Lower leg skin (tissue), 4 donors: ENCODE results near the gene FGF21. TPM values are rescaled to one million over a fixed set of nuclear protein-coding genes. Genes with fewer than 3 reads are reported as not detected.
A peak's percentile ranks its signal among the peaks of the same experiment; 100 is the strongest.

Experiments used
- DNase-seq, 2 donors: peaks; one replicate each; pipeline ENCODE4 v3.0.0-alpha.2; 2019; ENCODE audit warnings: low spot score in 2 of 2
- H3K4me3 ChIP-seq: fragments of 200-600 bp; sonication (generic); 2 replicates; pipeline ENCODE4 v1.5.1; 2017; ENCODE audit warnings: mild to moderate bottlenecking, low read depth; ENCODE audit not compliant: poor library complexity, severe bottlenecking
- CTCF ChIP-seq, 3 donors: fragments of 450-650 bp; IDR thresholded peaks; one replicate each; pipeline ENCODE4 v1.5.1; 2016; ENCODE audit warnings: antibody characterized with exemption in 3 of 3, mild to moderate bottlenecking in 3 of 3, moderate library complexity in 2 of 3
- POLR2A ChIP-seq, 2 donors: fragments of 450-650 bp; IDR thresholded peaks; one replicate each; pipeline ENCODE4 v1.6.1; 2016 to 2017; ENCODE audit warnings: antibody characterized with exemption in 2 of 2, mild to moderate bottlenecking in 1 of 2, moderate library complexity in 1 of 2
- WGBS, 2 donors: methylation state at CpG; one replicate each; pipeline ENCODE4 v1.1.5; 2018; 5-methylcytosine and 5-hydroxymethylcytosine counted together
- intact Hi-C: fragments of 100-400 bp; cut with DNase I; formaldehyde crosslinking; loops from one replicate; pipeline ENCODE4 v1.15.0; 2023; ENCODE audit warnings: low total_unique reads
- total RNA-seq, 4 donors: library from RNA; depleted of rRNA; stranded (reverse); fragments of >200 nt; gene quantifications; one replicate each; pipeline ENCODE4 v1.1.0, GENCODE V29; 2016

The FGF21 gene
- total RNA-seq, 4 donors from 2014 or later, result not detected

- no peak for DNase-seq
- 54 to 57% methylated on average over 20 of the region's 20 CpGs for WGBS, 2 donors
- no peak overlapping the region for H3K4me3 ChIP-seq
- intact Hi-C loops, result no loop called here
- no peak for TF ChIP-seq POLR2A (IDR thresholded peaks at IDR 0.05)
- TF ChIP-seq CTCF (IDR thresholded peaks at IDR 0.05), result no peak
Observed at GRCh38 chr19:48770734-48771472, 15.6 kb downstream of the FGF21 start.

- no peak overlapping the region for H3K4me3 ChIP-seq
- DNase-seq, result peak in 1 of 2 donors; percentile 64
- intact Hi-C loops, result no loop called here
- WGBS, 2 donors, result 56 to 58% methylated on average over 13 of the region's 13 CpGs
- no peak for TF ChIP-seq POLR2A (IDR thresholded peaks at IDR 0.05)
- no peak for TF ChIP-seq CTCF (IDR thresholded peaks at IDR 0.05)
Observed at GRCh38 chr19:48772503-48772953, 17.2 kb downstream of the FGF21 start.

- intact Hi-C loops, result no loop called here
- no peak for TF ChIP-seq CTCF (IDR thresholded peaks at IDR 0.05)
- H3K4me3 ChIP-seq, result no peak overlapping the region
- 95% methylated on average over 5 of the region's 5 CpGs for WGBS, 2 donors
- DNase-seq, result no peak
Observed at GRCh38 chr19:48777139-48777538, 21.8 kb downstream of the FGF21 start.

GRCh38 chr19:48777720-48778119 is 22.4 kb downstream of the FGF21 start:
- TF ChIP-seq POLR2A (IDR thresholded peaks at IDR 0.05) (no peak), CTCF (IDR thresholded peaks at IDR 0.05) (no peak)
- intact Hi-C loops, result no loop called here
- 90 to 94% methylated on average over 12 of the region's 12 CpGs for WGBS, 2 donors
- H3K4me3 ChIP-seq, result no peak overlapping the region
- DNase-seq, result no peak

GRCh38 chr19:48779636-48780035 is 24.3 kb downstream of the FGF21 start:
- TF ChIP-seq CTCF (IDR thresholded peaks at IDR 0.05) (no peak), POLR2A (IDR thresholded peaks at IDR 0.05) (no peak)
- DNase-seq, result no peak
- no peak overlapping the region for H3K4me3 ChIP-seq
- intact Hi-C loops, result loop anchor here (10.0 kb wide), 1 partner anchor 135 kb away; the partner anchor contains the start of gene CA11
- WGBS, 2 donors, result 45 to 59% methylated on average over 1 of the region's 1 CpG
